Keratinocyte (primary cell): Measurements from ENCODE around the gene GAB2. TPM values are rescaled to one million over a fixed set of nuclear protein-coding genes. Genes with fewer than 3 reads are reported as not detected.

Source experiments
- DNase-seq: peaks from one replicate; pipeline ENCODE4 v3.0.0-alpha.2; 2011; ENCODE audit warnings: low read depth, missing footprints, low spot score
- FAIRE-seq: peaks from 2 replicates; lab custom pipeline; 2011; peaks lifted over from hg19 to GRCh38; lab: Jason Lieb, UNC
- H2AFZ ChIP-seq: 2 replicates; pipeline ENCODE4 v1.6.0; 2012; ENCODE audit warnings: low read length, control low read depth, inconsistent platforms; ENCODE audit not compliant: control insufficient read depth
- H3K27ac ChIP-seq: 2 replicates; pipeline ENCODE4 v1.5.1; 2011; ENCODE audit warnings: low read length; ENCODE audit not compliant: control insufficient read depth, insufficient read depth
- H3K27me3 ChIP-seq: 3 replicates; pipeline ENCODE4 v1.6.0; 2011; ENCODE audit warnings: low read length; ENCODE audit not compliant: control insufficient read depth, insufficient read depth; ENCODE audit errors: extremely low read depth
- H3K36me3 ChIP-seq, 2 experiments: 2 replicates in 1 of 2; 3 replicates in 1 of 2; pipeline ENCODE4 v1.5.1; 2011; ENCODE audit warnings: low read length in 2 of 2, mild to moderate bottlenecking in 1 of 2; ENCODE audit not compliant: control insufficient read depth in 2 of 2, insufficient read depth in 2 of 2; ENCODE audit errors: extremely low read depth in 1 of 2
- H3K4me1 ChIP-seq: 3 replicates; pipeline ENCODE4 v1.5.1; 2011; ENCODE audit warnings: low read length; ENCODE audit not compliant: control insufficient read depth, insufficient read depth; ENCODE audit errors: extremely low read depth
- H3K4me2 ChIP-seq: 3 replicates; pipeline ENCODE4 v1.6.0; 2011; ENCODE audit warnings: low read depth, low read length; ENCODE audit not compliant: control insufficient read depth, insufficient read depth; ENCODE audit errors: extremely low read depth
- H3K4me3 ChIP-seq, 3 experiments: fragments of 200-600 bp in 1 of 3; sonication (generic) in 1 of 3; 2 replicates in 2 of 3; 3 replicates in 1 of 3; pipeline ENCODE4 v1.5.1; 2011 to 2016; ENCODE audit warnings: low read length in 3 of 3, mild to moderate bottlenecking in 3 of 3, control low read depth in 2 of 3, inconsistent platforms in 1 of 3, low read depth in 1 of 3, mixed read lengths in 1 of 3, mixed run types in 1 of 3, moderate library complexity in 1 of 3; ENCODE audit not compliant: control insufficient read depth in 2 of 3, insufficient read depth in 2 of 3; ENCODE audit errors: extremely low read depth in 1 of 3
- H3K79me2 ChIP-seq: 2 replicates; pipeline ENCODE4 v1.6.0; 2012; ENCODE audit warnings: low read length; ENCODE audit not compliant: control insufficient read depth, insufficient read depth
- H3K9ac ChIP-seq: 3 replicates; pipeline ENCODE4 v1.6.0; 2011; ENCODE audit warnings: low read length; ENCODE audit not compliant: control insufficient read depth, insufficient read depth; ENCODE audit errors: extremely low read depth
- H3K9me1 ChIP-seq: 3 replicates; pipeline ENCODE4 v1.6.0; 2011; ENCODE audit warnings: low read length; ENCODE audit not compliant: control insufficient read depth, insufficient read depth; ENCODE audit errors: extremely low read depth
- H3K9me3 ChIP-seq: 2 replicates; pipeline ENCODE4 v1.5.1; 2012; ENCODE audit warnings: low read depth, low read length; ENCODE audit not compliant: control insufficient read depth
- H4K20me1 ChIP-seq: 3 replicates; pipeline ENCODE4 v1.6.0; 2011; ENCODE audit warnings: low read length; ENCODE audit not compliant: control insufficient read depth, insufficient read depth; ENCODE audit errors: extremely low read depth
- EZH2 ChIP-seq: IDR thresholded peaks from one replicate; pipeline ENCODE4 v1.6.1; 2012; ENCODE audit warnings: inconsistent platforms, mild to moderate bottlenecking, low read length, moderate library complexity
- dilution Hi-C: fragments of 300-500 bp; cut with MboI; formaldehyde crosslinking; loops from one replicate; pipeline ENCODE4 v1.7.0; 2020; ENCODE audit warnings: low sequenced_read_pairs; ENCODE audit not compliant: extremely low pct_ligation_motif_present
- polyA plus RNA-seq, 5 experiments: library from polyadenylated mRNA; depleted of rRNA in 3 of 5; stranded (reverse) in 3 of 5; stranded (forward) in 1 of 5; unstranded in 1 of 5; fragments of >200 nt; gene quantifications; 1 replicate in 1 of 5; 2 replicates in 3 of 5; 3 replicates in 1 of 5; pipeline versions ENCODE4 v1.2.1 to v1.2.3, GENCODE V29; 2011 to 2012; ENCODE audit warnings: missing spikeins in 2 of 5, low read depth in 1 of 5, low replicate concordance in 1 of 5
- TF ChIP-seq, protein P1 (sequence below), 3 experiments: IDR thresholded peaks in 1 of 3; conservative IDR thresholded peaks in 1 of 3; optimal IDR thresholded peaks in 1 of 3; 2 replicates in 2 of 3; 3 replicates in 1 of 3; pipeline versions ENCODE3 to v1.5.1; 2011; ENCODE audit warnings: low read length in 3 of 3, mild to moderate bottlenecking in 3 of 3, moderate library complexity in 2 of 3, control low read depth in 1 of 3, inconsistent platforms in 1 of 3; ENCODE audit not compliant: insufficient read depth in 2 of 3; ENCODE audit errors: extremely low read depth in 1 of 3

The GAB2 gene
- polyA plus RNA-seq, 1 donor (not counting 4 experiments of a cell fraction or from before 2014, with no cell fraction given) = 0.68 TPM

DNA sequence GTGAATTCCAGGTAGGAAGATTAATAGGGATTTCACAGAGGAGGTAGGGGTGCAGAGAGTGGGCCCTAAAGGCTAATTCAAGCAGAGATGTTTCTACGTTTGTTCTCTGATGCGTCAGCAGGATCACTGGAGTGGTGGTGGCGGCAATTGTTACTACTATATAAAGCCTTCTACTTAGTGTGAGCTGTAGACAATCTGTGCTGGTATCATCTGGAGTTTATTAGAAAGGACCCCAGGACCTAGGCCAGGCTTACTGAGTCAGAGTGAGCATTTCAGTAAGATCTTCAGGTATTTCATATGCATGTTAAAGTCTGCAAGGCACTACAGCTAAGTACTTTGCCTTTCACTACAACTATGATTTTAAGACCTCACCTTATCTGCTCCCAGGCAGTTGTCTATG is 169.4 kb downstream of the GAB2 start:
- Histone ChIP-seq H3K4me1 (no peaks in the 10 kb centered on the region), H3K27me3 (no peaks in the 10 kb centered on the region), H3K4me2 (no peak overlapping the region), H3K9ac (no peak overlapping the region), H3K36me3 (no peaks in the 10 kb centered on the region), H3K9me1 (no peaks in the 10 kb centered on the region), H3K4me3 (no peak overlapping the region), H4K20me1 (no peaks in the 10 kb centered on the region), H3K79me2 (no peaks in the 10 kb centered on the region), H2AFZ (no peak overlapping the region), H3K27ac (no peak overlapping the region), H3K9me3 (no peaks in the 10 kb centered on the region)
- no peak for TF ChIP-seq EZH2
- TF ChIP-seq, protein P1, sequence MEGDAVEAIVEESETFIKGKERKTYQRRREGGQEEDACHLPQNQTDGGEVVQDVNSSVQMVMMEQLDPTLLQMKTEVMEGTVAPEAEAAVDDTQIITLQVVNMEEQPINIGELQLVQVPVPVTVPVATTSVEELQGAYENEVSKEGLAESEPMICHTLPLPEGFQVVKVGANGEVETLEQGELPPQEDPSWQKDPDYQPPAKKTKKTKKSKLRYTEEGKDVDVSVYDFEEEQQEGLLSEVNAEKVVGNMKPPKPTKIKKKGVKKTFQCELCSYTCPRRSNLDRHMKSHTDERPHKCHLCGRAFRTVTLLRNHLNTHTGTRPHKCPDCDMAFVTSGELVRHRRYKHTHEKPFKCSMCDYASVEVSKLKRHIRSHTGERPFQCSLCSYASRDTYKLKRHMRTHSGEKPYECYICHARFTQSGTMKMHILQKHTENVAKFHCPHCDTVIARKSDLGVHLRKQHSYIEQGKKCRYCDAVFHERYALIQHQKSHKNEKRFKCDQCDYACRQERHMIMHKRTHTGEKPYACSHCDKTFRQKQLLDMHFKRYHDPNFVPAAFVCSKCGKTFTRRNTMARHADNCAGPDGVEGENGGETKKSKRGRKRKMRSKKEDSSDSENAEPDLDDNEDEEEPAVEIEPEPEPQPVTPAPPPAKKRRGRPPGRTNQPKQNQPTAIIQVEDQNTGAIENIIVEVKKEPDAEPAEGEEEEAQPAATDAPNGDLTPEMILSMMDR (optimal IDR thresholded peaks at IDR 0.05 in 1 of 3, IDR thresholded peaks at IDR 0.05 in 1 of 3, conservative IDR thresholded peaks at IDR 0.05 in 1 of 3; ENCODE audit: extremely low read depth in 1 of 3, insufficient read depth in 2 of 3, low read length in 3 of 3) = no peak
- dilution Hi-C loops = no loop called here
- no peak for DNase-seq
- FAIRE-seq = no peak

DNA sequence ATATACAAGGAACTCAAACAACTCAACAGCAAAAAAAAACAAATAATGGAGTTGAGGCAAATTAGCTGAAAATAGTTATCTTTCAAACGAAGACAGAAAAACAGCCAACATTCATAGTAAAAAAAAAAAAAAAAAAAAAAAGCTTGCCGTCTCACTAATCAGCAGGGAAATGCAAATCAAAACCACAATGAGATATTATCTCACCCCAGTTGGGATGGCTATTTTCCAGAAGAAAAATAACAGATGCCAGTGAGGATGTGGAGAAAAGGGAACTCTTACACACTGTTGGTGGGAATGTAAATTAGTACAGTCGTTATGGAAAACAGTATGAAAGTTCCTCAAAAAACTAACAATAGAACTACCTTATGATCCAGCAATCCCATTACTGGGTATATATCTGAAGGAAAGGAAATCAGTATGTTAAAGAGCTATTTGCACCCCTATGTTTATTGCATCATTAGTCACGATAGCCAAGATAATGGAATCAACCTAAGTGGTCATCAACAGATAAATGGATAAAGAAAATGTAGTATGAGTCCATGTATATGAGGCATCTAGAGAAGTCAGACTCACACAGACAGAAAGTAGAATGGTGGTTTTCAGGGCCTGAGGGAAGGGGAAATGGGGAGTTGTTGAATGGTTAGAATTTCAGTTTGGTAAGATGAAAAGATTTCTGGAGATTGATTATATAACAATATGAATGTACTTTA is 172.9 kb downstream of the GAB2 start:
- DNase-seq (no peak), FAIRE-seq (no peak)
- dilution Hi-C loops = no loop called here
- Histone ChIP-seq H3K4me3 (no peak overlapping the region), H2AFZ (no peak overlapping the region), H4K20me1 (no peaks in the 10 kb centered on the region), H3K4me1 (no peaks in the 10 kb centered on the region), H3K36me3 (no peaks in the 10 kb centered on the region), H3K9me3 (no peaks in the 10 kb centered on the region), H3K9ac (no peak overlapping the region), H3K27ac (no peak overlapping the region), H3K9me1 (no peaks in the 10 kb centered on the region), H3K4me2 (no peak overlapping the region), H3K79me2 (no peaks in the 10 kb centered on the region), H3K27me3 (no peaks in the 10 kb centered on the region)
- TF ChIP-seq, protein P1 (optimal IDR thresholded peaks at IDR 0.05 in 1 of 3, IDR thresholded peaks at IDR 0.05 in 1 of 3, conservative IDR thresholded peaks at IDR 0.05 in 1 of 3; ENCODE audit: extremely low read depth in 1 of 3, insufficient read depth in 2 of 3, low read length in 3 of 3) = no peak
- TF ChIP-seq EZH2 = no peak
